HCT116 (cell line): Measurements from ENCODE around the gene SUGP2. TPM values are rescaled to one million over a fixed set of nuclear protein-coding genes. Genes with fewer than 3 reads are reported as not detected.

Experiments
- ATAC-seq: fragments of 200-7000 bp; cut with Tn5 transposase; 2 replicates; pipeline ENCODE4 v1.9.1; 2020; ENCODE audit warnings: mild to moderate bottlenecking, moderate library complexity
- BruUV-seq: library from RNA; stranded (reverse); fragments of 400-500 nt; replicated peaks from 2 replicates; lab custom pipeline; 2021; lab: Mats Ljungman, UMichigan
- CTCF ChIA-PET: fragments of 300-600 bp; sonication (Branson Sonifier 250); formaldehyde crosslinking; loops from one replicate; lab custom pipeline; 2021; ENCODE audit warnings: antibody characterized with exemption; lab: Charles Lee
- POLR2A ChIA-PET: fragments of 300-600, 350-600 bp; sonication (Branson Sonifier 250); formaldehyde crosslinking; loops from one replicate; lab custom pipeline; 2021; ENCODE audit warnings: antibody characterized with exemption; lab: Charles Lee
- RAD21 ChIA-PET, 2 experiments: fragments of 300-600 bp; sonication (Branson Sonifier 250); formaldehyde crosslinking; loops; one replicate each; lab custom pipeline; 2023; ENCODE audit warnings: low total read pairs in 2 of 2; ENCODE audit not compliant: uncharacterized antibody in 2 of 2, unreplicated experiment in 2 of 2, low non-redundant PET in 1 of 2; lab: Charles Lee
- DNase-seq: peaks from one replicate; pipeline ENCODE4 v3.0.0-alpha.2; 2010; ENCODE audit warnings: low read depth, low spot score
- H2AFZ ChIP-seq: fragments of 200-600 bp; shearing (Covaris generic), sonication (generic); 2 replicates; pipeline ENCODE4 v1.6.1; 2017; ENCODE audit warnings: low read depth, mixed run types, mixed read lengths, antibody characterized with exemption, low read length; ENCODE audit not compliant: poor library complexity, severe bottlenecking
- H3K27ac ChIP-seq: 2 replicates; pipeline ENCODE4 v1.5.1; 2012; ENCODE audit warnings: low read depth, low read length
- H3K27me3 ChIP-seq: fragments of 200-600 bp; sonication (generic); 2 replicates; pipeline ENCODE4 v1.6.1; 2016; ENCODE audit warnings: mixed run types, low read length, mixed read lengths; ENCODE audit not compliant: insufficient read depth
- H3K36me3 ChIP-seq, 2 experiments: fragments of 200-500 bp in 1 of 2; fragments of 200-600 bp in 1 of 2; sonication (Bioruptor generic) in 1 of 2; sonication (generic) in 1 of 2; 2 replicates each; pipeline versions ENCODE4 v1.5.1 to v1.6.1; 2014 to 2016; ENCODE audit warnings: low read length in 2 of 2, inconsistent platforms in 1 of 2, mixed read lengths in 1 of 2, mixed run types in 1 of 2; ENCODE audit not compliant: insufficient read depth in 2 of 2, control insufficient read depth in 1 of 2
- H3K4me1 ChIP-seq, 2 experiments: fragments of 200-600 bp in 1 of 2; sonication (generic) in 1 of 2; 2 replicates each; pipeline versions ENCODE4 v1.5.1 to v1.6.1; 2012 to 2017; ENCODE audit warnings: low read length in 2 of 2, inconsistent platforms in 1 of 2, mild to moderate bottlenecking in 1 of 2, mixed read lengths in 1 of 2, mixed run types in 1 of 2, moderate library complexity in 1 of 2; ENCODE audit not compliant: insufficient read depth in 2 of 2, control insufficient read depth in 1 of 2
- H3K4me2 ChIP-seq: fragments of 200-600 bp; sonication (generic); 2 replicates; pipeline ENCODE4 v1.6.1; 2017; ENCODE audit warnings: mixed run types, low read length, mixed read lengths
- H3K4me3 ChIP-seq, 2 experiments: fragments of 200-600 bp in 1 of 2; sonication (generic) in 1 of 2; replicated peaks in 1 of 2; 2 replicates each; pipeline ENCODE4 v1.5.1; 2011 to 2016; ENCODE audit warnings: low read length in 2 of 2, control low read depth in 1 of 2, low read depth in 1 of 2, mild to moderate bottlenecking in 1 of 2, mixed read lengths in 1 of 2, mixed run types in 1 of 2
- H3K79me2 ChIP-seq: fragments of 200-600 bp; sonication (generic); 2 replicates; pipeline ENCODE4 v1.6.1; 2017; ENCODE audit warnings: mild to moderate bottlenecking, mixed run types, low read length, moderate library complexity, mixed read lengths; ENCODE audit not compliant: insufficient read depth
- H3K9ac ChIP-seq: fragments of 200-600 bp; sonication (generic); 2 replicates; pipeline ENCODE4 v1.6.1; 2016; ENCODE audit warnings: low read length, mixed read lengths
- H3K9me2 ChIP-seq: fragments of 200-600 bp; sonication (generic), shearing (Covaris generic); 2 replicates; pipeline ENCODE4 v1.6.1; 2017; ENCODE audit warnings: mixed run types, mild to moderate bottlenecking, moderate library complexity; ENCODE audit not compliant: insufficient read depth
- H3K9me3 ChIP-seq, 2 experiments: fragments of 200-500 bp in 1 of 2; fragments of 200-600 bp in 1 of 2; sonication (Bioruptor generic) in 1 of 2; sonication (generic) in 1 of 2; 2 replicates each; pipeline ENCODE4 v1.6.1; 2014 to 2017; ENCODE audit warnings: low read length in 2 of 2, mixed read lengths in 2 of 2, inconsistent platforms in 1 of 2, low read depth in 1 of 2, mild to moderate bottlenecking in 1 of 2, mixed run types in 1 of 2, moderate library complexity in 1 of 2; ENCODE audit not compliant: control insufficient read depth in 1 of 2, insufficient read depth in 1 of 2
- H4K20me1 ChIP-seq: fragments of 200-600 bp; sonication (generic), shearing (Covaris generic); 2 replicates; pipeline ENCODE4 v1.6.1; 2017; ENCODE audit warnings: mixed run types, mild to moderate bottlenecking, moderate library complexity; ENCODE audit not compliant: insufficient read depth
- EGR1 ChIP-seq: IDR thresholded peaks from 2 replicates; pipeline ENCODE4 v1.6.1; 2012; ENCODE audit warnings: low read depth
- ELF1 ChIP-seq: IDR thresholded peaks from 2 replicates; pipeline ENCODE4 v1.6.1; 2012; ENCODE audit warnings: low read depth, borderline replicate concordance
- SIN3A ChIP-seq: IDR thresholded peaks from 2 replicates; pipeline ENCODE4 v1.6.1; 2012; ENCODE audit warnings: low read depth
- ZFX ChIP-seq: fragments of 450-650 bp; IDR thresholded peaks from 2 replicates; pipeline ENCODE4 v1.6.1; 2017
- intact Hi-C: fragments of 100-400 bp; cut with micrococcal nuclease; formaldehyde crosslinking; loops from 2 replicates; pipeline ENCODE4 v1.10.0; 2022
- total RNA-seq: library from RNA; stranded (reverse); gene quantifications from one replicate; pipeline ENCODE4 v1.2.1, GENCODE V29; 2021; ENCODE audit not compliant: unreplicated experiment

The SUGP2 gene
- total RNA-seq, 1 experiment from 2014 or later, result 82.4 TPM

DNA sequence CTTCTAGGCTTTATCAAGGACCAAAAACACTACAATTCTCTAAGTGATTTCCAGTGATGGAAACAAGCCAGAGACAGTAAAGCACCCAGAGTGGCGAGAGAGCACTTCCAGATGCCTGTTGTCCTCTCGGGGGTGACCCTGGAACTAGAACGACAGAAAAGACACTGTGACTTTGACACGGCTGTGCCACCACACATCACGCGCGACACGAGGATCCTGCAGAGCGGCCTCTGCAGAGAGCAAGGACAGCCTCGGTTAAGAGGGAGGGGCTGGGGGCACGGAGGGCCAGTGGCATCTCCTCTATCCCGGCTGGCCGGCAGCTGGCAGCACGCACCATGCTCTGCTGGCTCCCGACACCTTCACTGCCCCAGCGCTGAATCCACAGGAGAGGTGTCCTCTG lies 42.3 kb downstream of the SUGP2 start:
- ChIA-PET RAD21 (no interaction called here), CTCF (no interaction called here), POLR2A (no interaction called here)
- no peaks in the 10 kb centered on the region for H3K27me3 ChIP-seq
- no peak overlapping the region for H3K9ac ChIP-seq
- ATAC-seq, result no peak
- H4K20me1 ChIP-seq, result no peaks in the 10 kb centered on the region
- H3K9me3 ChIP-seq, result no peaks in the 10 kb centered on the region
- no TSS peak for BruUV-seq
- intact Hi-C loops, result no loop called here
- no peak for TF ChIP-seq ZFX
- no peak for TF ChIP-seq SIN3A
- TF ChIP-seq, all 23 proteins: peak for 0
- no peak overlapping the region for H3K4me2 ChIP-seq
- no peaks in the 10 kb centered on the region for H3K79me2 ChIP-seq
- H3K4me1 ChIP-seq, result peaks cover 0 to 9% of the 10 kb centered on the region in 2 experiments; a peak in 1 of 4 replicates
- no peak overlapping the region for H3K27ac ChIP-seq
- no peaks in the 10 kb centered on the region for H3K9me2 ChIP-seq
- DNase-seq, result no peak
- H2AFZ ChIP-seq, result no peak overlapping the region
- H3K4me3 ChIP-seq, result no peak overlapping the region
- peaks cover 29 to 38% of the 10 kb centered on the region in 2 experiments for H3K36me3 ChIP-seq

DNA sequence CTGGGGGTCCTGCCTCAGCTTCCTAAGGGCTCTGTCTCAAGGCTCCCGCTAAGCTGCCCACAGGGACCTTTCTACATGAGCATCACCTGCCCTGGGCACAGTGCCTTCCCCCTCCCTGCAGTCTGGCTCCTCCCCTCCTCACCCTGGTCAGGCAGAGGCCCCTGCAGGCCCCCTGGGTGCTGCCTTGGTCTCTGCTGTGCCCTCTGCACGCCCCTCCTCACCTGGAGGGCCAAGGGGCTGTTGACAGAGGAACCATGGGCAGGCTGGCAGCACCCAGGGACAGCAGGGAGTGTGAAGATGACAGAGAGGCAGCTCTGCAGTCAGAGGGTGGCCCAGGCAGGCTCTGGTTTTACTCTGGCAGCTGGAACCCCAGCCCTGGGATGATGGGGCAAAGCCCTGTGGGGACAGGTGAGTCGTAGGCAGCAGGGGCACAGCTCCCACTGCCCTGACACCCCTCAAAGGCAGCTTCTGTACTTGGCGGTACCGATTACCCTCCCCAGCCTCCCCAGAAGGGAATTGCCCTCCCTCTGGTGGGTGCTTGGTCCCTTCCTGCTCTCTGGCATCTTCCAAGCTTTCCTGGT lies 43.1 kb downstream of the SUGP2 start:
- H3K27me3 ChIP-seq, result no peaks in the 10 kb centered on the region
- no peak overlapping the region for H3K9ac ChIP-seq
- no peaks in the 10 kb centered on the region for H3K9me3 ChIP-seq
- intact Hi-C loops, result no loop called here
- CTCF ChIA-PET, result no interaction called here
- no peak overlapping the region for H3K4me2 ChIP-seq
- no peak overlapping the region for H3K4me3 ChIP-seq
- H3K27ac ChIP-seq, result no peak overlapping the region; the same call in 1 of the 2 replicates
- H3K4me1 ChIP-seq, result peaks cover 0 to 9% of the 10 kb centered on the region in 2 experiments; a peak in 1 of 4 replicates
- DNase-seq (no peak), ATAC-seq (no peak)
- no TSS peak for BruUV-seq
- POLR2A ChIA-PET, result no interaction called here
- no peak overlapping the region for H2AFZ ChIP-seq
- TF ChIP-seq ELF1, result no peak
- no peak for TF ChIP-seq EGR1
- TF ChIP-seq, all 23 proteins: peak for 0
- Histone ChIP-seq H3K9me2 (no peaks in the 10 kb centered on the region), H4K20me1 (no peaks in the 10 kb centered on the region), H3K79me2 (no peaks in the 10 kb centered on the region), H3K36me3 (peaks cover 29 to 37% of the 10 kb centered on the region in 2 experiments)
- RAD21 ChIA-PET, result no interaction called here
